H1 (cell line): ENCODE results near the gene MSI2. TPM values are rescaled to one million over a fixed set of nuclear protein-coding genes. Genes with fewer than 3 reads are reported as not detected.

Experiments used
- CBX8 ChIP-seq: fragments of 300-800, 300-1000 bp; sonication (generic); IDR thresholded peaks from 2 replicates; pipeline ENCODE4 v1.7.1; 2016; ENCODE audit warnings: low read depth, low read length, borderline replicate concordance
- KDM4A ChIP-seq: IDR thresholded peaks from one replicate; pipeline ENCODE4 v1.7.1; 2012; ENCODE audit warnings: low read depth, mild to moderate bottlenecking, moderate library complexity, low read length, inconsistent platforms; ENCODE audit not compliant: severe bottlenecking
- RNF2 ChIP-seq: fragments of 200-900, 300-1000 bp; sonication (generic); IDR thresholded peaks from 2 replicates; pipeline ENCODE4 v1.7.1; 2016; ENCODE audit warnings: borderline replicate concordance, low read depth, mild to moderate bottlenecking, antibody characterized with exemption, low read length; ENCODE audit not compliant: poor library complexity, severe bottlenecking; ENCODE audit errors: missing control alignments
- SP1 ChIP-seq: IDR thresholded peaks from 2 replicates; pipeline ENCODE4 v1.6.1; 2011; ENCODE audit warnings: low read depth, low read length
- TCF12 ChIP-seq: IDR thresholded peaks from 2 replicates; pipeline ENCODE4 v1.6.1; 2011; ENCODE audit warnings: low read depth, mild to moderate bottlenecking, low read length
- polyA plus RNA-seq, 7 experiments: library from polyadenylated mRNA; depleted of rRNA in 3 of 7; stranded (reverse) in 5 of 7; unstranded in 2 of 7; fragments of >200 nt in 5 of 7; fragments of 200-250 nt in 2 of 7; gene quantifications; 1 replicate in 5 of 7; 2 replicates in 1 of 7; 4 replicates in 1 of 7; pipeline versions ENCODE4 v1.2.1 to v1.2.3, GENCODE V29; 2011 to 2013; ENCODE audit warnings: missing spikeins in 2 of 7, mixed read lengths in 2 of 7
- total RNA-seq: library from RNA; stranded (reverse); fragmentation: NEBNext Ultra II Directional; extraction: Animal tissue kit (Norgen Biotek cat#: 25700); gene quantifications from 2 replicates; pipeline ENCODE4 v1.2.1, GENCODE V29; 2021

MSI2 gene
- total and polyA plus RNA-seq, 2 of the 8 experiments (the other 6 are each of a cell fraction or from before 2014, with no cell fraction given) = 36.7 to 80.6 TPM

DNA sequence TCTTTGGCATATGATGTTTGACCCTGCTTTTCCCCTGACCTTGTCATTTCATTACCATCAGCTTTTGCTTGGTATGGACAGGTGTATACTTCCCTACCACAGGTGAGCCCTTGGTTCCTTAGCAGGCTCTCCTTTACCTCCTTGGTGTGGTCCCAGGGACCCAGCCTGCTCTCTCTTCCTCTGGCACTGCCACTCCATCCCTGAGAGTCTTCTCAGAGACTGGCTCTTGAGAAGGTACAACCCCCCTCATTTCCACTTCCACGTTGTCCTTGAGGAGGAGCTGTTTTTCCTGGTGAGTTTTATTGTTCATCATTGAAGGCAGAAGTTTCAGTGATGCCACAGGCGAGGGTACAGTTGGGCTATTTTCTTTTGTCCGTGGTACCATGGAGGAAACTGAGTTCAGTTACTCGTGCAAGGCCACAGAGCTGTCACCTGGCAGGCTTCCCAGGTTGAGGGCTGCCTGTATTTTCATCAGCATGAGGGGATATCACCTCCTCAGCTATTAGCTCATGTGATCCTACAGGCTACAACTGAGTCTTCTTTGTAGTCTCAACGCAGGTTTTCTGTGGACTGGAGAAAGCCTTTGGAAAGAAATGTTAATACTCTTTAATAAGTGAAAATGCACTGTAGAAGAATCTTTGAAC lies 52.3 kb downstream of the MSI2 start (continued):
- TF ChIP-seq RNF2 = no peak
- TF ChIP-seq KDM4A = no peak
- TF ChIP-seq CBX8 = no peak
- TF ChIP-seq TCF12 = no peak
- no peak for TF ChIP-seq SP1
- TF ChIP-seq, all 59 proteins: peak for 0
